Adrenal gland (tissue), 12 donors: ENCODE measurements around the gene DDX25. TPM values are rescaled to one million over a fixed set of nuclear protein-coding genes. Genes with fewer than 3 reads are reported as not detected.

Source experiments
- DNase-seq, 7 donors: peaks; one replicate each; pipeline ENCODE4 v3.0.0-alpha.2; 2019 to 2020
- H3K27ac ChIP-seq, 5 donors: fragments of 200-600 bp; sonication (generic) in 4 of 5; 1 replicate in 3 of 5; 2 replicates in 2 of 5; pipeline versions ENCODE4 v1.5.1 to v1.8.0; 2016 to 2020; ENCODE audit warnings: mild to moderate bottlenecking in 1 of 5
- H3K27me3 ChIP-seq: fragments of 200-600 bp; 2 replicates; pipeline ENCODE4 v1.8.0; 2021
- H3K36me3 ChIP-seq, 2 donors: fragments of 200-600 bp; replicated peaks in 1 of 2; 1 replicate in 1 of 2; 2 replicates in 1 of 2; pipeline versions ENCODE4 v1.5.1 to v1.8.0; 2018 to 2022
- H3K4me1 ChIP-seq, 2 donors: fragments of 200-600 bp; replicated peaks in 1 of 2; 1 replicate in 1 of 2; 2 replicates in 1 of 2; pipeline versions ENCODE4 v1.5.1 to v1.8.0; 2018 to 2021
- H3K4me3 ChIP-seq, 4 donors: fragments of 200-600 bp; sonication (generic) in 3 of 4; one replicate each; pipeline ENCODE4 v1.5.1; 2016 to 2018
- H3K9me3 ChIP-seq, 3 donors: fragments of 200-600 bp; sonication (generic) in 1 of 3; replicated peaks in 1 of 3; 1 replicate in 2 of 3; 2 replicates in 1 of 3; pipeline versions ENCODE4 v1.5.1 to v1.8.0; 2016 to 2021
- CTCF ChIP-seq, 6 experiments: fragments of 450-650 bp in 4 of 6; fragments of 200-600 bp in 2 of 6; sonication (generic) in 1 of 6; IDR thresholded peaks; 1 replicate in 5 of 6; 2 replicates in 1 of 6; pipeline versions ENCODE4 v1.5.1 to v1.8.0; 2016 to 2021; ENCODE audit warnings: antibody characterized with exemption in 6 of 6, mild to moderate bottlenecking in 2 of 6, moderate library complexity in 1 of 6
- POLR2A ChIP-seq, 2 donors: fragments of 450-650 bp; IDR thresholded peaks; one replicate each; pipeline ENCODE4 v1.6.1; 2017; ENCODE audit warnings: antibody characterized with exemption in 2 of 2, mild to moderate bottlenecking in 2 of 2, moderate library complexity in 1 of 2
- WGBS, 4 donors: extraction: QIAGEN DNeasy Blood & Tissue Kit in 2 of 4; methylation state at CpG; one replicate each; pipeline versions ENCODE4 v1.1.5 to v1.1.7; 2013 to 2017; 5-methylcytosine and 5-hydroxymethylcytosine counted together
- intact Hi-C, 2 donors: fragments of 100-400 bp; cut with DNase I; formaldehyde crosslinking; loops; one replicate each; pipeline versions ENCODE4 v1.14.1 to v1.15.0; 2022 to 2023
- polyA plus RNA-seq, 3 donors: library from polyadenylated mRNA; stranded (reverse); fragments of 200-250 nt in 2 of 3; fragments of 350-450 nt in 1 of 3; fragmentation: Illumina TruSeq in 1 of 3; extraction: RNeasy Lipid Tissue Mini Kit (QIAGEN cat#74804) in 1 of 3; gene quantifications; one replicate each; pipeline ENCODE4 v1.2.3, GENCODE V29; 2013 to 2014
- total RNA-seq, 9 donors: library from RNA; depleted of rRNA in 4 of 9; stranded (reverse); fragments of >200 nt in 4 of 9; fragments of 120-200 nt in 1 of 9; fragmentation: NEBNext Ultra II Directional in 1 of 9; extraction: Animal tissue kit (Norgen Biotek cat#: 25700) in 1 of 9; gene quantifications; one replicate each; pipeline versions ENCODE4 v1.1.0 to v1.2.4, GENCODE V29; 2013 to 2023
- donor health status: healthy with polysubstance abuse.
- donor health status: Bipolar disorder and iron deficiency.
- donor health status: DM: yes; HTN: yes; CAD: no.
- donor health status: DM: no; HTN: no; CAD: no.
- donor health status: DM: no; HTN: no; CAD: no.
- donor health status: DM: yes; HTN: yes; CAD: no.

The DDX25 gene
- total and polyA plus RNA-seq, 12 donors, result 0.18 to 7.4 (median 0.98) TPM; not detected in 3

- Histone ChIP-seq H3K9me3 (no peaks in the 10 kb centered on the region), H3K36me3 (peaks cover 0 to 18% of the 10 kb centered on the region in 2 donors), H3K4me3 (no peak overlapping the region), H3K4me1 (peaks cover 0 to 21% of the 10 kb centered on the region in 2 donors), H3K27me3 (no peaks in the 10 kb centered on the region), H3K27ac (no peak overlapping the region)
- 42 to 49% (median 44%) methylated on average over 3 of the region's 3 CpGs for WGBS, 4 donors
- intact Hi-C loops, result no loop called here
- TF ChIP-seq CTCF (IDR thresholded peaks at IDR 0.05), result no peak
- TF ChIP-seq POLR2A (IDR thresholded peaks at IDR 0.05), result no peak
- no peak for DNase-seq
These were observed 13.7 kb upstream of the DDX25 start for GRCh38 chr11:125890447-125891100.

- H3K4me1 ChIP-seq, result peaks cover 0 to 23% of the 10 kb centered on the region in 2 donors
- H3K27me3 ChIP-seq, result no peaks in the 10 kb centered on the region
- no peak overlapping the region for H3K4me3 ChIP-seq
- peaks cover 0 to 18% of the 10 kb centered on the region in 2 donors for H3K36me3 ChIP-seq
- intact Hi-C loops, result no loop called here
- TF ChIP-seq POLR2A (IDR thresholded peaks at IDR 0.05), result no peak
- TF ChIP-seq CTCF (IDR thresholded peaks at IDR 0.05), result no peak
- H3K9me3 ChIP-seq, result no peaks in the 10 kb centered on the region
- H3K27ac ChIP-seq, result no peak overlapping the region
- no peak for DNase-seq
These were observed 12.2 kb upstream of the DDX25 start for GRCh38 chr11:125892071-125892470.

- no peaks in the 10 kb centered on the region for H3K27me3 ChIP-seq
- no peak overlapping the region for H3K4me3 ChIP-seq
- peaks cover 0 to 18% of the 10 kb centered on the region in 2 donors for H3K36me3 ChIP-seq
- H3K27ac ChIP-seq, result no peak overlapping the region
- TF ChIP-seq CTCF (IDR thresholded peaks at IDR 0.05), result no peak
- no peak for TF ChIP-seq POLR2A (IDR thresholded peaks at IDR 0.05)
- H3K4me1 ChIP-seq, result peaks cover 0 to 27% of the 10 kb centered on the region in 2 donors
- DNase-seq, result no peak
- H3K9me3 ChIP-seq, result no peaks in the 10 kb centered on the region
- intact Hi-C loops, result no loop called here
These were observed 11.3 kb upstream of the DDX25 start for GRCh38 chr11:125892994-125893393.

- no peak for DNase-seq
- no peak overlapping the region for H3K27ac ChIP-seq
- no peak for TF ChIP-seq POLR2A (IDR thresholded peaks at IDR 0.05)
- no peak for TF ChIP-seq CTCF (IDR thresholded peaks at IDR 0.05)
- peaks cover 0 to 10% of the 10 kb centered on the region in 2 donors for H3K36me3 ChIP-seq
- H3K27me3 ChIP-seq, result peaks cover 8% of the 10 kb centered on the region
- peak overlapping the region in 1 of 4 donors; percentile 61 for H3K4me3 ChIP-seq
- intact Hi-C loops, result no loop called here
- no peaks in the 10 kb centered on the region for H3K9me3 ChIP-seq
- 81 to 91% (median 85%) methylated on average over 5 to 6 of the region's 6 CpGs for WGBS, 4 donors
- peaks cover 9 to 29% of the 10 kb centered on the region in 2 donors for H3K4me1 ChIP-seq
These were observed 2.4 kb upstream of the DDX25 start for GRCh38 chr11:125901872-125902271.
